ENCODE measurements around the gene NOTCH3.

NOTCH3 gene

DNA sequence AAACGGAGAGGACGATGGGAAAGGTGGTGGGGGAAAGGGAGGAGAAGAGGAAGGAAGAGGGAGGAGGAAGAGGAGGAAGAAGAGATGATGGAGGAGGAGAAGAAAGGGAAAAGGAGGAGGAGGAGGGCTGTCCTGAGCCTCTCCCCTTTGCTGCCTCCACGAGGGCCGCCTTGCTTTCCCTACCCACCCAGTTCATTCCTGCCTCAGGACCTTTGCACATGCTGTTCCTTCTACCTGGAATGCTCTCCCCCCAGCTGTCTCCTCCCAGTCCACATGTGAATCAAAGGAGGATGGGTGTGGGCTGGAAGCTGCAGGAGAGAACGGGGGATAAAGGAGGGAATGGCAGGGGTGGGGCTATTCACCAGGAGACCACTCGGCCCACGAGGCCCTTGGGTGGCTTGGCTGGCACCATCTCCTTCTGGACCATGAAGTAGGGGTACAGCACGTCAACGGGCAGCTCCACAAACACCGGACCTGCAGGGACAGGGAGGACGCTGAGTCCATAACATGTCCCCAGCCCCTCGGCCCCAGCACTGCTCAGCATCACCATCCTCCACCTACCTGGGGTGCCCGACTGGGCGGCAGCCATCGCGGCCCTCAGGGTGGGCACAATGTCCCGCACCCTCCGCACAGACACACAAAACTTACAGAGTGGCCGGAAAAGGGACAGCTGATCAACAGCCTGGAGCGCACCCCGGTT is 78.3 kb downstream of the NOTCH3 start:
- DNase-seq, result no peak

- DNase-seq, result no peak
Observed at GRCh38 chr19:15120135-15121026, 80.4 kb downstream of the NOTCH3 start.

DNA sequence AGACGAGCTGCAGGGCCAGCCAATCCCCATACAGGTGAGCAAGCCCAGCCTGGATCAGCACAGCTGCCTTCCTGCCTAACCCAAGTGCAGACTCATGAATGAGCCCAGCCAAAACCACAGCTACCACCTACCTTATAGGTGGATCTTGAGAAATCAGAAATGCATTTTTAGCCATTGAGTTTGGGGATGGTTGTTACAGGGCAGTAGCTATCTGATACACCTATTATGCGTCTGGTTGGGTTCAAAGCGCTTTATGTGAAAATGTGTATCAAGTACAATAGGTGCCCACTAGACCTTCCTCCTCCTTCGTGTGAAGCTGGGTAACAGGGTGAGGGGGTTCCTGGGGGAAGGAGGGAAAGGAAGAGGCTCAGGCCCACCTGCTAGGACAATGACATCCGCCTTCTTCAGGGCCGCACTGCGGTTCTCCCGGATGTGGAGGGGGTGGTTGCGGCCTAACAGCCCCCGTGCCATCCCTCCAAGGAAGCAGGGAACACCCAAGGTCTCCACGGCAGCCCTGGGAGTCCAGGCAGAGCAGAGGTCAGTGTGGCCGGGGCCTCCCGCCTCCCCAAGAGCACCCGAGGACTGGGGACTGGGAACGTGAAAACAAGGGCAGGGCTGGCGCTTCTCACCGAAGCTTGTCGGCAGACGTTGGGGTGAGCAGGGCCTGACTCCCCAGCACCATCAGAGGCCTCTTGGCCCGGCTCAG is 81.9 kb downstream of the NOTCH3 start:
- DNase-seq, result no peak

DNA sequence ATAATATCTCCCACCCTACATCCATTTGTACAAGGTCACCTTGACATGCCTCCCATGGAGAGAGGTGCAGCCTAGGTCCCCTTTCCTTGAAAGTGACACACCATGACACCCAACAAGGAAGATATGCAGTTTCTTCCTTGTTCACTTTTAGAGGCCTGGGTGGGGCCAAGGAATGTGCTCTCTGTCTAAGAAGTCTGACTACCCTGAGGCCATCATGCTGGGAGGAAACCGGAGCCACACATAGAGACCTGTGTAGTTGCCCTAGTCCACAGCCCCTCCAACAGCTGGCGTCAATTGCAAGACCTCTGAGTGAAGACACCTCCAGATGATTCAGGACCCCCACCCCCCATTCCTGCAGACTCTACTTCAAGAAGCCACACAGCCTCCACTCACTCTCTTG is 82.5 kb downstream of the NOTCH3 start:
- DNase-seq, result no peak

DNA sequence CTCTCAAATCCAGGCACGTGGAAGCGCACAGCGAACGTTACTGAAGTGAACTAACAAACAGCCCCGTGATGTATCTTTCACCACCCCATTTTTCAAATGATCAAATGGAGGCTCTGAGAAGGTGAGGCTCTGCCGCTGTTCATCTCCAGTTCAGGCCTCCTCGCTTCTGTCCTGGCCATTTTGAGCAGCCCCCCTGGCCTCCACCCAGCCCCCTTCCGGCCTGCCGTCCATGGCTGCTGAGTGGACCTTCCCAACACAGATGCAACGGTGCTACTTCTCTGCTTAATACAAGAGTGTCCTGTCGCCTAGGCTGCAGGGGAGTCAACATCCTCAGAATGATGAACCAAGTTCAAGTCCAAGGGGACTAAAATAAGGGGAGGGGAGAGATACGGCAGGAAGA is 83.9 kb downstream of the NOTCH3 start:
- no peak for DNase-seq

- DNase-seq, result no peak
Observed at GRCh38 chr19:15115762-15116615, 84.8 kb downstream of the NOTCH3 start.

DNA sequence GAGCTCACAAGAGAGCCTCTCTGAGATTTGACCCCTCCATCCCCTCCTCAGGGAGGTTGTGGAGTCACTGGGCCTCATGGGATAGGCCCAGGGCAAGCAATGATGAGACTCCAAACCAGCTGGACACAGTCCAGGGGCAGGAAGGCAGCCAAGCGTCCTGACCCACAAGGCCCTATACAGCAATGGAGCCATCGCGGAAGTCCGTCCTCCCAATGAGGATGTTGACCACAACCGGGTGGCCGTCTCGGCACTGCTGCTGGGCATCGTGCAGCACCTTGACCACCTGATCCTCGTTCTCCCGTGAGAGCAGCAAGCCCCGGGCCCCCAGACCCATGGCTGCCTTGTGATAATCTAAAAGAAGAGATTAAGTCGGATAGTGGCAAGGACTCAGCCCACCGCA is 85.7 kb downstream of the NOTCH3 start:
- DNase-seq, result no peak

DNA sequence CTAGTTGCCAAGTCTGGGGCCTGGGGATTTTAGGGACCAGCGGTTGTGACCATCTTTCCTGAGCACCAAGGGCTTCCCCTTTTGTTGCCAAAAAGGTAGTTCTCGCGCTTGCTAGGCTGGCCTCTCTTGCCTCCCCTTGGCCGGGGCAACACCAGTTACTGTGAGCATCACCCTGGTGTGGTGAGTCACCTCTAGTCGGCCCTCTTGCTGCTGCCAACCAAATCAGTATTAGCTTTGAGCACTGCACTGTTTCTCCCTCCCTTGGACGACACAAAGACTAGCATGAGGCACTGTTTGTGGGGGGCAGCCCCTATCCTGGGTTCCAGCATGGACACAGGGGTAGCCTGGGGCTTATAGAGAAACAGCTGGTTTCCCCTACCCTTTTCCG is 86.6 kb downstream of the NOTCH3 start:
- DNase-seq, result no peak

DNA sequence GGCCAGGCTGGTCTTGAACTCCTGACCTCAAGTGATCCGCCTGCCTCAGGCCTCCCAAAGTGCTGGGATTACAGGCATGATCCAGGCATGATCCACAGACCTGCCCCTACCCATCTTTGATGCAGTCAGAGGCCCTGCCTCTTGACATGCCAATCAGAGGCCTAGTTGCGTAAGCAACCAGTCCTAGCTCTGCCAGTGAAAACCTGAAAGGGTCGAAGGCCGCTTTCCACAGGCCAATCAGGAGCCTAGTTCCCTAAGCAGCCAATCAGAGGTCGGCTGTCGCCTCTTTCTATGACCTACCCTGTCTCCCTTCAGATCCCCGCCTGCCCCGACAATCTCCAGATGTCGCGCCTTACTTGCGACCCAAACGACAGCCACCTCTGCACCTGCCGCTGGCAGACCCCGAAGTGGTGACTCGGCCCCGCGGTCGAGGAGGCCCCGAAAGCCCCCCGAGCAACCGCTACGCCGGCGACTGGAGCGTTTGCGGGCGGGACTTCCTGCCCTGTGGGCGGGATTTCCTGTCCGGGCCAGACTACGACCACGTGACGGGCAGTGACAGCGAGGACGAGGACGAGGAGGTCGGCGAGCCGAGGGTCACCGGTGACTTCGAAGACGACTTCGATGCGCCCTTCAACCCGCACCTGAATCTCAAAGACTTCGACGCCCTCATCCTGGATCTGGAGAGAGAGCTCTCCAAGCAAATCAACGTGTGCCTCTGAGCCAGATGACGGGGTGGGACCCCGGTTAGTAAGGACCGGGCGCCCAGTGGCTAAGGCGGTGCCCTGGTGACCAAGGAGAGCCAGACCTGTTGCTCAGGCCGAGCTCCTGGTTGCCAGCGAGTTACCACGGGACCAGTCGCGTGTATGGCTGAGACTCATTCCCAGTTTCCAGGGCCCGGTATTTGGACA is 87.3 kb downstream of the NOTCH3 start:
- DNase-seq, result no peak

DNA sequence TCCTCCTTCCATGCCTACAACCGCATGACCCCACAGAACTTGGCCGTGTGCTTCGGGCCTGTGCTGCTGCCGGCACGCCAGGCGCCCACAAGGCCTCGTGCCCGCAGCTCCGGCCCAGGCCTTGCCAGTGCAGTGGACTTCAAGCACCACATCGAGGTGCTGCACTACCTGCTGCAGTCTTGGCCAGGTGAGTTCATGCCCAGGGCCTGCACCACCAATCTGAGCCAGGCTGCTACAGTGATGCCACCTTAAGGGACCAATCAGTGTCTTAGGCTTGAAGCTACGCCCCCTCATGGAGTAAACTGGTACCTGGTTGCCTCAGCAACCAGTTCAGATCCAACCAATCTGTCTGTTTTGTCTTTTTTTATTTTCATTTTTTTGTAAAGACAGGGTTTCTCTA is 88.4 kb downstream of the NOTCH3 start:
- no peak for DNase-seq

- no peak for DNase-seq
Observed at GRCh38 chr19:15111758-15112157, 89.0 kb downstream of the NOTCH3 start.

- DNase-seq, result no peak
Observed at GRCh38 chr19:15110418-15110815, 90.4 kb downstream of the NOTCH3 start.

GRCh38 chr19:15109768-15110417 is 90.9 kb downstream of the NOTCH3 start:
- no peak for DNase-seq

Data from NCI-H226 (cell line).